ENCODE data around the gene ACOX1. TPM values are rescaled to one million over a fixed set of nuclear protein-coding genes. Genes with fewer than 3 reads are reported as not detected.

ACOX1 gene
- total and polyA plus RNA-seq, 2 of the 13 experiments (the other 11 are each of a cell fraction or from before 2014, with no cell fraction given), result 86.4 to 120 TPM

DNA sequence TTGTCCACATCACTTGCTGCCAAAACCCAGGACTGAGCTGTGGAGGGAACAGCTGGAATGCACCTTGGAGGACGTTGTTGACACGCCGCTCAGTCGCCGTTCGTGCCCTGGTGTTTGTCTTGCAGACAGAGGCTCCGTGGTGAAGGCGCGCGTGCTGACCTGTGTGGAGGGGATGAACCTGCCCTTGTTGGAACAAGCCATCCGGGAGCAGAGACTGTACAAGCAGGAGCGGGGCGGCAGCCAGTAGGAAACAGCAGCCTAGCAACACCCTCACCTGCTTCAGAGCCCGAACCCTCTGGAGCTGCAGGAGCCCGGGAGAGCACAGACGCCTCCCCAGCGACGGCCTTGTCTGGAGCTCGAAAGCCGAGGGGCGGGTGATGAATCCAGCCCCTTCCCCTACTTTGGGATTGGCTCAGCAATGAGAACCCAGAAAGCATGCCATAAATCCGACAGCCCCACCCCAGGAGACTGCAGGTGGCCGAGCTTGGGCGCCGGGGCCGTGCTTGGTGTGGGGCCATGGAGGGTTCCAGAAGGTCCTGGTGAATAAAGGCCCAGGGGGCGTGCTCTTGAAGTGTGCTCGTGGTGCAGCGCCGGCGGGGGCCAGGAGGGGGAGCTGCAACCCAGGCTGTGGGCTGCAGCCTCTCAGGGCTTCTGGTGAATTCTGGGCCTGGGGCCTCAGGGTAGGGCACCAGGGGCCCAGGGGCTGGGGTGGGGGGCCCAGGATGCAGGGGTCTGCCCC is 21.2 kb upstream of the ACOX1 start (continued):
- TF ChIP-seq ZKSCAN1 (IDR thresholded peaks at IDR 0.05; ENCODE audit: low read length), result no peak
- no peak for TF ChIP-seq KMT2B (CRISPR knock-in tag; IDR thresholded peaks at IDR 0.05)
- no peak for TF ChIP-seq PAWR (CRISPR knock-in tag; IDR thresholded peaks at IDR 0.05; ENCODE audit: borderline replicate concordance)
- TF ChIP-seq ZNF501 (CRISPR knock-in tag; IDR thresholded peaks at IDR 0.05), result peak; percentile 60; the same call in 1 of the 2 replicates
- no peak for TF ChIP-seq GPN1 (CRISPR knock-in tag; IDR thresholded peaks at IDR 0.05; ENCODE audit: borderline replicate concordance)
- no peak for TF ChIP-seq FOXA1 (IDR thresholded peaks at IDR 0.05)
- TF ChIP-seq FOXA1 (CRISPR knock-in tag; IDR thresholded peaks at IDR 0.05), result peak; percentile 87
- TF ChIP-seq RBAK (CRISPR knock-in tag; IDR thresholded peaks at IDR 0.05), result 0 out of 2 replicates have a peak, but pooled peaks have one; percentile 17
- TF ChIP-seq ATF1 (CRISPR knock-in tag; IDR thresholded peaks at IDR 0.05), result no peak
- TF ChIP-seq STAT5B (CRISPR knock-in tag; IDR thresholded peaks at IDR 0.05), result no peak
- TF ChIP-seq, protein P1, sequence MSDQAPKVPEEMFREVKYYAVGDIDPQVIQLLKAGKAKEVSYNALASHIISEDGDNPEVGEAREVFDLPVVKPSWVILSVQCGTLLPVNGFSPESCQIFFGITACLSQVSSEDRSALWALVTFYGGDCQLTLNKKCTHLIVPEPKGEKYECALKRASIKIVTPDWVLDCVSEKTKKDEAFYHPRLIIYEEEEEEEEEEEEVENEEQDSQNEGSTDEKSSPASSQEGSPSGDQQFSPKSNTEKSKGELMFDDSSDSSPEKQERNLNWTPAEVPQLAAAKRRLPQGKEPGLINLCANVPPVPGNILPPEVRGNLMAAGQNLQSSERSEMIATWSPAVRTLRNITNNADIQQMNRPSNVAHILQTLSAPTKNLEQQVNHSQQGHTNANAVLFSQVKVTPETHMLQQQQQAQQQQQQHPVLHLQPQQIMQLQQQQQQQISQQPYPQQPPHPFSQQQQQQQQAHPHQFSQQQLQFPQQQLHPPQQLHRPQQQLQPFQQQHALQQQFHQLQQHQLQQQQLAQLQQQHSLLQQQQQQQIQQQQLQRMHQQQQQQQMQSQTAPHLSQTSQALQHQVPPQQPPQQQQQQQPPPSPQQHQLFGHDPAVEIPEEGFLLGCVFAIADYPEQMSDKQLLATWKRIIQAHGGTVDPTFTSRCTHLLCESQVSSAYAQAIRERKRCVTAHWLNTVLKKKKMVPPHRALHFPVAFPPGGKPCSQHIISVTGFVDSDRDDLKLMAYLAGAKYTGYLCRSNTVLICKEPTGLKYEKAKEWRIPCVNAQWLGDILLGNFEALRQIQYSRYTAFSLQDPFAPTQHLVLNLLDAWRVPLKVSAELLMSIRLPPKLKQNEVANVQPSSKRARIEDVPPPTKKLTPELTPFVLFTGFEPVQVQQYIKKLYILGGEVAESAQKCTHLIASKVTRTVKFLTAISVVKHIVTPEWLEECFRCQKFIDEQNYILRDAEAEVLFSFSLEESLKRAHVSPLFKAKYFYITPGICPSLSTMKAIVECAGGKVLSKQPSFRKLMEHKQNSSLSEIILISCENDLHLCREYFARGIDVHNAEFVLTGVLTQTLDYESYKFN (CRISPR knock-in tag; conservative IDR thresholded peaks at IDR 0.05), result peak; percentile 68
- no peak for TF ChIP-seq PHB2 (IDR thresholded peaks at IDR 0.05; ENCODE audit: partially characterized antibody)
- TF ChIP-seq ARNT (IDR thresholded peaks at IDR 0.05), result no peak
- TF ChIP-seq, protein P2, sequence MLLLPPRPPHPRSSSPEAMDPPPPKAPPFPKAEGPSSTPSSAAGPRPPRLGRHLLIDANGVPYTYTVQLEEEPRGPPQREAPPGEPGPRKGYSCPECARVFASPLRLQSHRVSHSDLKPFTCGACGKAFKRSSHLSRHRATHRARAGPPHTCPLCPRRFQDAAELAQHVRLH (CRISPR knock-in tag; IDR thresholded peaks at IDR 0.05; ENCODE audit: borderline replicate concordance, low read depth), result no peak
- no peak for TF ChIP-seq CENPX (CRISPR knock-in tag; IDR thresholded peaks at IDR 0.05)
- TF ChIP-seq ZNF746 (CRISPR knock-in tag; IDR thresholded peaks at IDR 0.05), result no peak
- TF ChIP-seq, protein P3, sequence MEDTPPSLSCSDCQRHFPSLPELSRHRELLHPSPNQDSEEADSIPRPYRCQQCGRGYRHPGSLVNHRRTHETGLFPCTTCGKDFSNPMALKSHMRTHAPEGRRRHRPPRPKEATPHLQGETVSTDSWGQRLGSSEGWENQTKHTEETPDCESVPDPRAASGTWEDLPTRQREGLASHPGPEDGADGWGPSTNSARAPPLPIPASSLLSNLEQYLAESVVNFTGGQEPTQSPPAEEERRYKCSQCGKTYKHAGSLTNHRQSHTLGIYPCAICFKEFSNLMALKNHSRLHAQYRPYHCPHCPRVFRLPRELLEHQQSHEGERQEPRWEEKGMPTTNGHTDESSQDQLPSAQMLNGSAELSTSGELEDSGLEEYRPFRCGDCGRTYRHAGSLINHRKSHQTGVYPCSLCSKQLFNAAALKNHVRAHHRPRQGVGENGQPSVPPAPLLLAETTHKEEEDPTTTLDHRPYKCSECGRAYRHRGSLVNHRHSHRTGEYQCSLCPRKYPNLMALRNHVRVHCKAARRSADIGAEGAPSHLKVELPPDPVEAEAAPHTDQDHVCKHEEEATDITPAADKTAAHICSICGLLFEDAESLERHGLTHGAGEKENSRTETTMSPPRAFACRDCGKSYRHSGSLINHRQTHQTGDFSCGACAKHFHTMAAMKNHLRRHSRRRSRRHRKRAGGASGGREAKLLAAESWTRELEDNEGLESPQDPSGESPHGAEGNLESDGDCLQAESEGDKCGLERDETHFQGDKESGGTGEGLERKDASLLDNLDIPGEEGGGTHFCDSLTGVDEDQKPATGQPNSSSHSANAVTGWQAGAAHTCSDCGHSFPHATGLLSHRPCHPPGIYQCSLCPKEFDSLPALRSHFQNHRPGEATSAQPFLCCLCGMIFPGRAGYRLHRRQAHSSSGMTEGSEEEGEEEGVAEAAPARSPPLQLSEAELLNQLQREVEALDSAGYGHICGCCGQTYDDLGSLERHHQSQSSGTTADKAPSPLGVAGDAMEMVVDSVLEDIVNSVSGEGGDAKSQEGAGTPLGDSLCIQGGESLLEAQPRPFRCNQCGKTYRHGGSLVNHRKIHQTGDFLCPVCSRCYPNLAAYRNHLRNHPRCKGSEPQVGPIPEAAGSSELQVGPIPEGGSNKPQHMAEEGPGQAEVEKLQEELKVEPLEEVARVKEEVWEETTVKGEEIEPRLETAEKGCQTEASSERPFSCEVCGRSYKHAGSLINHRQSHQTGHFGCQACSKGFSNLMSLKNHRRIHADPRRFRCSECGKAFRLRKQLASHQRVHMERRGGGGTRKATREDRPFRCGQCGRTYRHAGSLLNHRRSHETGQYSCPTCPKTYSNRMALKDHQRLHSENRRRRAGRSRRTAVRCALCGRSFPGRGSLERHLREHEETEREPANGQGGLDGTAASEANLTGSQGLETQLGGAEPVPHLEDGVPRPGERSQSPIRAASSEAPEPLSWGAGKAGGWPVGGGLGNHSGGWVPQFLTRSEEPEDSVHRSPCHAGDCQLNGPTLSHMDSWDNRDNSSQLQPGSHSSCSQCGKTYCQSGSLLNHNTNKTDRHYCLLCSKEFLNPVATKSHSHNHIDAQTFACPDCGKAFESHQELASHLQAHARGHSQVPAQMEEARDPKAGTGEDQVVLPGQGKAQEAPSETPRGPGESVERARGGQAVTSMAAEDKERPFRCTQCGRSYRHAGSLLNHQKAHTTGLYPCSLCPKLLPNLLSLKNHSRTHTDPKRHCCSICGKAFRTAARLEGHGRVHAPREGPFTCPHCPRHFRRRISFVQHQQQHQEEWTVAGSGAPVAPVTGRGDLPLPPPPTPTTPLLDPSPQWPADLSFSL (CRISPR knock-in tag; IDR thresholded peaks at IDR 0.05), result no peak
- TF ChIP-seq MTF1 (CRISPR knock-in tag; IDR thresholded peaks at IDR 0.05), result no peak
- TF ChIP-seq, protein P4, sequence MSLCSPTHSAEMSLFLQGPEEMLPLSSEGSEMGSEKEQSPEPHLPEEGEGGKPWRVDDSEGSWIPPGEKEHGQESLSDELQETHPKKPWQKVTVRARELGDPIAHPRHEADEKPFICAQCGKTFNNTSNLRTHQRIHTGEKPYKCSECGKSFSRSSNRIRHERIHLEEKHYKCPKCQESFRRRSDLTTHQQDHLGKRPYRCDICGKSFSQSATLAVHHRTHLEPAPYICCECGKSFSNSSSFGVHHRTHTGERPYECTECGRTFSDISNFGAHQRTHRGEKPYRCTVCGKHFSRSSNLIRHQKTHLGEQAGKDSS (CRISPR knock-in tag; IDR thresholded peaks at IDR 0.05; ENCODE audit: borderline replicate concordance, low read depth), result no peak
- TF ChIP-seq GATA4 (IDR thresholded peaks at IDR 0.05; ENCODE audit: borderline replicate concordance, low read depth), result no peak
- peak; percentile 45 for TF ChIP-seq HNRNPLL (IDR thresholded peaks at IDR 0.05; ENCODE audit: low read depth, low read length, poor library complexity, severe bottlenecking)
